HG02798 (cell line): ENCODE measurements around the gene TEX13C.
"Not testable (repeated sequence)": the region's sequence is repeated elsewhere in the genome, so short reads cannot be mapped to it uniquely, and the experiment has no call there.

Experiments used
- ATAC-seq: cut with Tn5 transposase; IDR thresholded peaks from one replicate; pipeline ENCODE4 v1.9.1; 2021; ENCODE audit warnings: mild to moderate bottlenecking; ENCODE audit not compliant: unreplicated experiment, poor library complexity

TEX13C gene

GRCh38 chrX:125319646-125320521, at the start of gene TEX13C:
Gene TEX13C (plus strand): TSS chrX:125319871. CDS start chrX:125320120, 249 bp downstream.
- ATAC-seq = no peak

GRCh38 chrX:125287282-125287681, 32.4 kb upstream of the TEX13C start:
- ATAC-seq = no peak

- no peak for ATAC-seq
Measured at GRCh38 chrX:125288343-125288742, 31.3 kb upstream of the TEX13C start.

- no peak for ATAC-seq
Measured at GRCh38 chrX:125289209-125289608, 30.5 kb upstream of the TEX13C start.

GRCh38 chrX:125289920-125290319, 29.8 kb upstream of the TEX13C start:
- ATAC-seq = no peak

GRCh38 chrX:125291124-125291523, 28.5 kb upstream of the TEX13C start:
- no peak for ATAC-seq

- peak; percentile 55 for ATAC-seq
Measured at GRCh38 chrX:125293850-125294780, 25.6 kb upstream of the TEX13C start.

- peak; percentile 83 for ATAC-seq
Measured at GRCh38 chrX:125295337-125295736, 24.3 kb upstream of the TEX13C start.

- ATAC-seq = no peak
Measured at GRCh38 chrX:125298871-125299270, 20.8 kb upstream of the TEX13C start.

- ATAC-seq = no peak
Measured at GRCh38 chrX:125306335-125306866, 13.3 kb upstream of the TEX13C start.

- ATAC-seq = no peak
Measured at GRCh38 chrX:125308653-125309052, 11.0 kb upstream of the TEX13C start.

- not testable (repeated sequence) for ATAC-seq
Measured at GRCh38 chrX:125319166-125319565, 505 bp upstream of the TEX13C start.

GRCh38 chrX:125322431-125322830, 2.8 kb downstream of the TEX13C start:
- ATAC-seq = no peak

GRCh38 chrX:125326599-125326998, 6.9 kb downstream of the TEX13C start:
- no peak for ATAC-seq

- no peak for ATAC-seq
Measured at GRCh38 chrX:125327891-125328290, 8.2 kb downstream of the TEX13C start.

GRCh38 chrX:125333583-125333982, 13.9 kb downstream of the TEX13C start:
- ATAC-seq = no peak

GRCh38 chrX:125340490-125340889, 20.8 kb downstream of the TEX13C start:
- ATAC-seq = no peak

- ATAC-seq = no peak
Measured at GRCh38 chrX:125374169-125374568, 54.5 kb downstream of the TEX13C start.
